GM18507 (cell line): ENCODE results near the gene DR1.
A peak's percentile ranks its signal among the peaks of the same experiment; 100 is the strongest.
"Not testable (repeated sequence)": the region's sequence is repeated elsewhere in the genome, so short reads cannot be mapped to it uniquely, and the experiment has no call there.

ENCODE experiments used
- DNase-seq: peaks from one replicate; pipeline ENCODE4 v3.0.0; 2011; ENCODE audit warnings: low read depth; ENCODE audit not compliant: insufficient read length; ENCODE audit errors: extremely low spot score
- FAIRE-seq: peaks from 2 replicates; lab custom pipeline; 2011; peaks lifted over from hg19 to GRCh38; lab: Jason Lieb, UNC

Gene DR1

DNA sequence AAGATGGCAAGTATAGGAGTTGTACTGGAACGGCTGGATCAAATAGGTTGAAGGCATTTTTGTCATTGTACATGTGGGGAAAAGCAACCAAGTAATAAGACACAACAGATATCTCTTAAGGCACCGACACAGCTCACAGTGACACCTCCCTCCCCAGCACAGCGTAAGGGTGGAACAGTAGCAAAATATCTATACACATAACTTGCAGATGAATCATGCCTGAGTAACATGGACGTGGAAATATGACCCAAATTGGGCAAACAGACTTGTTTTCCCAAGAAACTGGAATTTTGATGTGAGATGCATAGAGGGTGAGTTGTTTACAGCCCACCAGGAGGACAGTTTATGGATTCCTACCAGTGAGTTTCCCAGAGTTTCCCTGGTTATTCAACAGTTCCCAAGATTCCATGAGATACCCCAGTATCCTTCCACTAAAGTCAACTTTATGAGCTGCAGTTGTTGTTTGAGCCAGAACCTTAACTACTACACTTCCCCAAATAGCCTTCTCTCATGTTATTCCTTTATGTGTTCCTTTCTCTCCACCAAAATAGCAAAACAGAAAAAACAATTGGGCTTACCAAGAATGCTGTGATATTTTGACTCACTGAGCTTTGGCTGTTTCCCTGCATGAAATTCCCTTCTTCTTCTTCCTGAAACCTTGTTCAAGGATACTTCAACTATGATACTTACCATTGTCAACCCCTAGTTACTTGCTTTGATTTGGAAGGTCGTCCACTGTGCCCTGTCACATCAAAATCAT is 7.1 kb upstream of the DR1 start:
- FAIRE-seq, result no peak

DNA sequence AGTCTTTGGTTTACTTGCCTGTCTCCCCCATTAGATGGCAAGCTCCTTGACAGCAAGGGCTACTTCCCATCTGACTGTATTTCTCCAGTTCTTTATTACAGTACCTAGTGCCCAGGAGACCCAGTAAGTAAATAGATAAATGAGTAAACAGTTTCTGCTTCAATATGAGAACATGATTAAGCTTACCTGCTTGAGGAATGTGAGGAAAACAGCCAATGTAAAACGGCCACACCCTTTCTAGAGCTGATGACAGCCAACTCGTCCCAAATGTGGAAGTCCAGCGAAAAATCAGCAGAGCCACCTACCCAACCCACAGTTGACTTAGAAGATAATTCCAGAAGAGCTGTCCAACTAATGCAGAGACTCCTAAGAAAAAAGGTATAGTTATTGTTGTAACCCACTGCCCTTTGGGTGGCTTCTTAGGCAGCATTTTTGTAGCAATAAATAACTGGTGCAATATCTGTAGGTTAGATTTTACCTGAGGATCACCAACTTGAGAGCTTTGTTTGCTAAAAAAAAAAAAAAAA is 6.5 kb upstream of the DR1 start:
- DNase-seq (no peak), FAIRE-seq (no peak)

More for the DNA sequence above, 7.1 kb upstream of the DR1 start:
- DNase-seq, result no peak

DNA sequence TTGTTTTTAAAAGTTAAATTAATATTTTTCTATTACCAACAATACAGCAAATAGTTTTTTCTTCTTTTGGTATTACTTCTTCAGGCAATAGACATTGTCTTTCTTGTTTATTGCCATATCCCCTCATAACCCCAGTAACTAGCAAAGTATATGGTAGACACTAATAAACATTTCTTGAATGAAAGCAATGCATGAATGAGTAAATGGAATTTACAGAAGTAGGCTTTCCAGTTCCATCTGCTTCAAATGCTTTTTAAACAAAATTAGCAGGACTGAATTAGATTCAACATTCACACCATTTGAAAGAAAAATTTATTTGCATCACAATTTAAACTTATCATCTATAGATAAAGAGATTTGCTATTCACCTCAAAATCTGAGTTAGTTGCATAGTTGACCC is 5.6 kb upstream of the DR1 start:
- DNase-seq (no peak), FAIRE-seq (no peak)

DNA sequence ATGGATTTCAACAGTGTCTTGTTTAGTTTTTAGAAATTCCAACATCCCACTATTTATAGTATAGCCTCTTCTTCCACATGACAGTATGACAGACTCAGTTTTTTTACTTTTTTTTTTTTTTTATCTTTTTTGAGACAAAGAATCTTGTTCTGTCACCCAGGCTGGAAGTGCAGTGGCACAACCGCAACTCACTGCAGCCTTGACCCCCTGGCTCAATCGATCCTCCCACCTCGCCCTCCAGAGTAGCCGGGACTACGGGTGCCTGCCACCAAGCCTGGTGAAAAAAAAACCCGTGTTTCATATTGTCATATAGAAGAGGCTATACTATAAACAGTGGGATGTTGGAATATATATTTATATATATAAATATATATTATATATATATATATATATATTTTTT is 1.2 kb upstream of the DR1 start:
- no peak for DNase-seq
- FAIRE-seq, result no peak

DNA sequence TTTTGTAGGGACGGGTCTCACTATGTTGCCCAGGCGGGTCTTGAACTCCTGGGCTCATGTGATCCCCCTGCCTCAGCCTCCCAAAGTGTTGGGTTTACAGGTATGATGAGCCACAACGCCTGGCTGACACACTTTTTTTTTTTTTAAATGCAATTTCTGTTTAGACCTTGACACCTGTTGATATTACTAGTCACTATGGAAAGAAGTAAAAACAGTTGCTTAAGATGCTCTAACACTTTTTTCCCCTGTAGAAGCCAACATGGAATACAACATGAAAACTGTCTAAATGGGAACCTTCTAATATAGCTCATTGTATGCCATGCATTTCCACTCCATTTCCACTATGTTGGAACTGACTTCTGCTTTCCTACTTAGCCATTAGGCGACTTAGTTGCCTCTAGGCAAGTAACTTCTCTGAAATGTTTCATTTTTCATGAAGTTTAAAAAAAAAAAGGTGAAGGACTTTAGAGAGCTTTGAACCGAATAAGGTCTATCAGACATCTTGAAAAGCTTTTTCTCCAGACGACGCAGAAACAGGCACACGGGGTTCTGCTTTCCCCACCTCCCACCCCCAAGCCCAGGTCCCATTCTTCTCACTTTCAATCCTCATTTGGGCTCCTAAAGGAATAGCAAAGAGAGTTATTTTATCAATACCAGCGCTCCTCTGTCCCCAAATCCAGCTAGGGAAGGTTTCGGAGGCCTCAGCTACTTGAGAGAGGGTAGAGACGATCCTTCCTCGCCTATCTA is 648 bp upstream of the DR1 start:
- FAIRE-seq (no peak), DNase-seq (no peak)

DNA sequence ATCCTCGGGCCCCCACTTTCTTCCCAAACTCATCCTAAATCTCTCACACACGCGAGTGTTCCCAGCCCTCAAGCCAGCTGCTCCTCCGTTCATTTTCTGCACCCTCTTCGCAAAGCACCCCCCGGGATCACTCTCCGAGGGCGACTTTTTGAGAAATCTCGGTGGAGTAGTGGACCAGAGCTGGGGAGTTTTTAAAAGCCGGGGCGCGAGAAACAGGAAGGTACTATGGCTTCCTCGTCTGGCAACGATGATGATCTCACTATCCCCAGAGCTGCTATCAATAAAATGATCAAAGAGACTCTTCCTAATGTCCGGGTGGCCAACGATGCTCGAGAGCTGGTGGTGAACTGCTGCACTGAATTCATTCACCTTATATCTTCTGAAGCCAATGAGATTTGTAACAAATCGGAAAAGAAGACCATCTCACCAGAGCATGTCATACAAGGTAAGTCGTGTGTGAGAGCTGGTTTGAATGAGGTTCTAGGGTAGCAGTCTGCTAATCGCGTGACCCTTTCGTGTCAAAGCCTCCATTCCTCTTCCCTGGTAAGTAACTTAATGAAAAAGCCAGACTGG is 800 bp downstream of the DR1 start:
- no peak for DNase-seq
- FAIRE-seq, result peak; percentile 48

DNA sequence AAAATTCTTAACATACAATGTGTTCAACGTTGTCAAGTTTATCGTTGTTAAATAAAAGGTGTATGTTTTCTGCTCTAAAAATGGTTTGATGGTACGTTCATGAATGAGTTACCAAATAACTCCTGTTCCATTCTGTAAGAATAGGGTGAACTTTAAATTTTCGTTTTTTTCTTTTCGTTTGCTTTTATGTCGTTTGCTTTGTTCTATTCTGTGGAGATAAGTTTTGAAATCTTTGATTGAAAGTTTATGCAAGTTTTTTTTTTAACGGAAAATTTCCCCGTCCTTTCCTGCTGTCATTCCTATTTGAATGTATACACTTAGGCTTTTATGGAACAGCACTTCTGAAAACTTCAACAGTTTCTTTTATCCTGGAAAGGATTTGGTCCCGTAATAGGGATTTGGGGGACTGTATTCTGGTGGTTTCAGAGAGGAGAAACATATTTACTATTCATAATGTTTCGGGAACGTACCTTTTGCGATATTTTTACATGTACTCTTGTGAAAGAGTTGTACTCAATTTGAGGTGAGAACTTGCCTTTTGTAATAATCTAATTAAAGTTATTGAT is 1.7 kb downstream of the DR1 start:
- FAIRE-seq (peak; percentile 18), DNase-seq (no peak)

DNA sequence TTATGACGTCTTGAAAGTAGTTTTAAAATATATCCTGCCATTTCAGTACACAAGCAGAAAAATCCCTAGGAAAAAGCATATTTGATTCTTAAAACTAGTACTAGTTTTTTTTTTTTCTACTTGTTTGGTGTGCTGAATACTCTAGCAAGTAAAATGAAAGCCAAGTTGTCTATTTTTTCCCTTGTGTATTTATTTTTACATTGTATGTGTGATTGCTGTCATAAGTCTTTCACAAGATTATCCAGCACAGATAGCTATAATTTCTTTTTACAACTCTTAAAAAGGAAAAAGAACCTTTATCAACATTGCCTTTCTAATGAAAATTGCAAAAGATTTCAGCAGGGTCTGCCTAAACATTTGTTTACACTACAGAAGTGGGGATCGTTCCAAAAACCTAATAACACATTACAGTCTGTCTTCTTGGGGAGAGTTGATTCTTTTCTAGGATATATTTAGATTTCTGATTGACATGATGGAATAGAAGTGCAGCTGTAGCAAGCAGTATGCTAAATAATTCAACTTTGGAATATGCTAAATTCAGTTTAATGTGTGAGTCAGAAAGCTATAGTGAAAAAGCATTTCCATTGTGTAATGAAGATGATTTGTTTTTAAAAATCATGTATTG is 2.5 kb downstream of the DR1 start:
- FAIRE-seq (no peak), DNase-seq (no peak)

DNA sequence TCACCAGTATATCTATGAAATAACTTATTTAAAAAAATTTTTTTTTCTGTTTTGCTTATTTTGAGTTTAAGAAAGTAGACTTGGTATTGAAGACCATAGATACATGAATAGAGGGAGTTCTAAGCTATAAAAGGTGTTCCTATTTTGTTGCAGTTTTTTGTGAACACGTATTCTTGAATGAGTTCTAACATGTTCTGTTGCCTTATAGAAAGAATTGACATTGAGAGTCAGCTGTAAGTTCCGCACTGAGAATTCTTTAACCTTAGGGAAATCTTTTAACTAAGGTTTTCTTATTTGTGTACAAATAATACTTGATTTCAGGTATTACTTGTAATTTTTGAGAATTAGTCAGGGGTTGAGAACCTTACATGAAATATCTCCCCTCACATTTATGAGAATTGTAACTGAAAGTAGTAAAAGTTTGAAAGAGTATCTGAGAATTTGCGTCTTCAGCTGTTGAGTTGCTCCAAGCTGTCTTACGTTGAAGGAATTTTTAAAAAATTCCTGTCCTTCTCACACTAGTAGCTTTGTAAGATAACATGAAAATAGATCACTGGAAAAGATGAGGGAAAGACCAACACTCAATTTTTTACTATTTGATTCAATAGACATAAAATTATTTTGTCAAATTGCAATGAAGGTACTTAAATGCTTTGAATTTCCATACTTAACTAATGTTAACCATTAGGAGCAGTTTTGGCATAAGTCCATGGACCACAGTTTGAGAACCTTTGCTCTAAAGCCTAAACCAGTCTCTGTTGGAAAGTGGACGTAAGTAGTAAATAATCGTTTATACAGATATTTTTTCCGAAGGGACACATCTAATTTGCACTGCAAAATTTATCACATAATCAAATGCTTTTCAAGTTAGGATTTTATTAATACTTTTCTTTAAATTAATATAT is 3.8 kb downstream of the DR1 start:
- DNase-seq (no peak), FAIRE-seq (peak; percentile 49)

DNA sequence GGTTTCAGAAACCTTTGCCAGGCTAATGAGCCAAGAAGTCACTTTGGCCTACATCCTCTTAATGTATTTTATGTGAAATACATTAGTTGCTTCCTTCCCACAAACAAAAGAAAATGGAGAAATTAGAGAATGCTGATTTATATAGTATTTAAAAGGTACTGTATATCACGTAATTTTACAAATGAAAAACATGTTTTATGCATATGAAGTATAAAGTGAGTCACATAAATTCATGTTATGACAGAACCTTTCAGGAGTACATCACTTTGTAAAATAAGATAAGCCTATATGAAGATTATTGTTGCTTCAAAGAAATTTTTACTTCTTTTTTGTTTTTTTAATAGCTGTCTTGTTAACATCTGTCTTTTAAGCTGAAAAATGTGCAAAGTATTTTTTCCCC is 4.6 kb downstream of the DR1 start:
- DNase-seq, result no peak
- no peak for FAIRE-seq

DNA sequence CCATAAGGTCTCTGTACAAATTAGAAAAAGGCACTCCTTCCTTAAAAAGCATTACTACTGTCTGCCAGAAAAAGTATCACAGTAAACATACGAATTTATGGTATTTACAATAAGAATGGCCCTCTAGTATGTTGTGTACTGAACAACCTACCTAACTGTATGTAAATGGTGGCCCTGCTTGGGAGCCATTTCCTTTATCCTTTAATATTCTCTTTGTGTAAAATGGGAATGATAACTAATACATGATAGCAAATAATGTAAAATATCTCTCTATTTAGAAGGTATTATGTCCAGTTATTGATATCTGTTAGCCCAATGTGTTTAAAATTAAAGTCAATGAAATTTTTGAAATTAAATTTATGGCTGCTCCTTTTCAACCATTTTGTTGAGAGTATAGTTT is 5.2 kb downstream of the DR1 start:
- FAIRE-seq (no peak), DNase-seq (no peak)

DNA sequence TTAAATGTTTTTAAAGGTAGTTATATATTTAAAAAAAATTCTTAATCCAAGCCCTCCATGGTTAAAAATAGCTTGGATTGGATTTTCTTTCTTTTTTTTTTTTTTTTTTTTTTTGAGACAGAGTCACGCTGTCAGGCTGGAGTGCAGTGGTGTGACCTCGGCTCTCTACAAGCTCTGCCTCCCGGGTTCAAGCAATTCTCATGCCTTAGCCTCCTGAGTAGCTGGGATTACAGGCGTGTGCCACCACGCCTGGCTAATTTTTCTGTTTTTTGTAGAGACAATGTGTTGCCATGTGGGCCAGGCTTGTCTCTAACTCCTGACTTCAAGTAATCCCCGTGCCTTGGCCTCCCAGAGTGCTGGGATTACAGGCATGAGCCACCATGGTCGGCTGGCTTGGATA is 5.6 kb downstream of the DR1 start:
- not testable (repeated sequence) for FAIRE-seq, DNase-seq

DNA sequence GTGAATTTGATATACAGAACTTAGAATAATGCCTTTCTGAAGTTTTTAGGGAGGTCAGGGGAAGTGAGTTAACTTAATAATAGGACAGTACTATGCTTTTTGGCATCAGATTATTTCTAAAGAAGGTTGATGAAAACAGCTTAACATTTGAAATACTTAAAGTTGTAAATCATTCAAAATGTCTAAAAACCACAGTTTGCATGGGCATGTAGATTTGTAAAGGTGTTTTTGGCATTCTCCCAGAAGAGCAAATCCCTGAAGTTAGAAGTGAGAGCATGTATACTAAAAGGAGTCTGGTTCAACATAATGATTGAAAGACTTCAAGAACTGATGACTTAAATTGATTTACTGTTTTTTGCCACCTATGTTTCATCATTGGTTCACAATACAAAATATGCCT is 6.7 kb downstream of the DR1 start:
- no peak for FAIRE-seq
- no peak for DNase-seq

DNA sequence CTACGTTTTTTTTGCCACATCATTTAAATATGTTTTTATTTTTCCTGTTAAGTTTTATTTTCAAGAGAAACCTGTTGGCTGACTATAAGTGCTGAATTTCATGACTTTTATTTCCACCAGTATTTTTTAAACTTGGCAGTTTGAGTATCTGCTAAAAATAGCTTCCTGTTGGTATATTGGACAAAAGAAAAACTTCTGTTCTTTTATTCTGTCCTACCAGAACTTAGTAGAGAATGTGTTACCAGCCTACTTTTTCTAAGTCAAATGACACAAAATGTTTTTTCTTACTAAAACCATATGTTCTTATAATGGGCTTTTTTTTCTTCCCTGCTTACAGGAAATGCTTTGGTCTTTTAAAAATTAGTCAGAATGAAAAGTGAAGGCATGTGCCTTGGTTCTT is 7.6 kb downstream of the DR1 start:
- no peak for DNase-seq

DNA sequence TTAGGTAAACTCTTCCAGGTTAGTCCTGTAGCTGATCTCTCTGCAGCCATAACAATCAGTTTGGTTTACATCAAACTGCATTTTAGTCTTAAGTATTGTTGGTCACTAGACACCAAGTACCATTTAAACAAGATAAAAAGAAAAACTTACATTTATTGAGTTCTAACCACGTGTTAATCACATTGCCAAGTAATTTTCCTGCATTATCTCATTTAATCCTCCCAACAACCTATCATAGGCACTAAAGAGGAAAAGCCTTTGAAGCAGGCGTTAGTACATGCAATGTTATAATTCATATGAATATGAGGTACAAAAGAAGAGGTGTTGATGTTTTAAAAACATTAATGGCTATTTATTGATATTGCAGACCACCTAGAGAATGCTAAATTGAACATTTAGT is 9.0 kb downstream of the DR1 start:
- FAIRE-seq (no peak), DNase-seq (no peak)

More for the DNA sequence above, 7.6 kb downstream of the DR1 start:
- FAIRE-seq, result no peak

DNA sequence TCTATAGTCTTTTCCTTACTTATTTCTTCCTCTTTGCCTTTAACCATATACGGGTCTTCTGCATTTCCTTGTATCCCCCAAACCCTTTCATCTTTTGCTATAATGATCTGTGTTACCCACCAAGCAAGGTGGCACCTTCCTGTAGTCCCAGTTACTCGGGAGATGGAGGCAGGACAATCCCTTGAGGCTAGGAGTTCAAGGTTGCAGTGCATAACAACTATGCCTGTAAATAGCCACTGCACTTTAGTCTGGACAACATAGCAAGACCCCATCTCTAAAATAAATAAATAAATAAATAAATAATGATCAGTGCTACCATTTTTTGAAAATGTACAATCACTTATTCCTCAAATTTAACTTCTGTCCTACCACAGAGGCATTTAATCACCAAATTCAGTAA is 11.5 kb downstream of the DR1 start:
- DNase-seq (no peak), FAIRE-seq (no peak)

DNA sequence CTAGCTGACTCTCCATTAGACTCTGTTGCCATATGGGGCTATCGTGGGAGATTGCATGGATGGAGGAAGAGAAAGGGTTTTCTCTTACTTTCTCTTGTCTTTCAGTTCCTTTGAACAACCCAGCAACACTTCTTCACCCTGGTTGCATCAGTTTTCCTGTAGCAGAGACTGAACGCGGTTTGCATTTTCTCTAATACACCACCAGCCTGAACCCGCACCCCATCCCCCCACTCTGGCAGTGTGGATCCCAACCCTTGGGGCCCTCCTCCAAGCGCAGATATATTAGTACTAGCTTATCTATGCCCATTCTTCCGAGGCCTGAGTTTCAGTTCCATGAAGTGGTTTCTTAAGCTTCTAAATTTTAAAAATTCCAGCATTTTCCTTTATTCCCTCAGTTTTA is 12.6 kb downstream of the DR1 start:
- no peak for FAIRE-seq
- no peak for DNase-seq

DNA sequence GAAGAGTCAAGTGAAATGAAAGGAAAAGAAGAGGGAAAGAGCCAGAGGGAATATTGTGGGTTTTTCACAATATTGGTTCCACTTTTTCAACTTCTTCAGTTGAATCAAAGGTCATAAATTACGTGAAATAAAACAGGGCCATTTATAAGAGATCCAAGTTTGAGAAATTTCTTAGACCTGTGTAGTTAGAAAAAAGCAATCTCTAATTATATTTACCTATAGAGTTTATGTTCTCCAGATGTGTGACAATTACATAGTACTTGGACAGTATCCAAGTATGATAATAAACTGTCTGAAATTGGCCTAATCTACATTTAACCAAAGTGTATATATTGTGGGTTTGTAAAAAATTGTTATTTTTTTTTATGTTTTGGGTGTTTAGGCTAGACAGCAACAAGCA is 14.4 kb downstream of the DR1 start:
- DNase-seq (no peak), FAIRE-seq (no peak)

DNA sequence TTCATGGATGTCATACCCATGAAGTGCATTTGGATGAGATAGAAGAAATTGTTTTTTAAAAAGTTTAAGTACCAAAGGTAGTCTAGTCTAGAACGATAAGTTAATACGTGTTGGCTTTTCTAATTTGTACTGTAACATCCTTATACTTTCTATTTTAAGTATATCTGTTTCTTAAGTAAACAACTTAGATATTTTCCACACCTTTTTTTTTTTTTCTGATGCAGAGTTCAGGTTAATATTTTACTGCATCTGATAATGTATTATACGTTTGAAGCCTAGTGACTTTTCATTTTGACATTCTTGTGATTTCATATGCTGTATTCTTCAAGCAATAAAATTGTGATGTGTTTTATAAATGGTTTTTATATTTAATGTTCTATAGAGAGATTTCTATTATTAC is 16.5 kb downstream of the DR1 start:
- DNase-seq, result no peak
- no peak for FAIRE-seq
